Midbrain (tissue), 1 donor: ENCODE results near the gene AFF1.
"Not testable (repeated sequence)": the region's sequence is repeated elsewhere in the genome, so short reads cannot be mapped to it uniquely, and the experiment has no call there.

ENCODE experiments used
- DNase-seq: peaks from one replicate; lab custom pipeline; 2025; lab: John Stamatoyannopoulos, UW

AFF1 gene

DNA sequence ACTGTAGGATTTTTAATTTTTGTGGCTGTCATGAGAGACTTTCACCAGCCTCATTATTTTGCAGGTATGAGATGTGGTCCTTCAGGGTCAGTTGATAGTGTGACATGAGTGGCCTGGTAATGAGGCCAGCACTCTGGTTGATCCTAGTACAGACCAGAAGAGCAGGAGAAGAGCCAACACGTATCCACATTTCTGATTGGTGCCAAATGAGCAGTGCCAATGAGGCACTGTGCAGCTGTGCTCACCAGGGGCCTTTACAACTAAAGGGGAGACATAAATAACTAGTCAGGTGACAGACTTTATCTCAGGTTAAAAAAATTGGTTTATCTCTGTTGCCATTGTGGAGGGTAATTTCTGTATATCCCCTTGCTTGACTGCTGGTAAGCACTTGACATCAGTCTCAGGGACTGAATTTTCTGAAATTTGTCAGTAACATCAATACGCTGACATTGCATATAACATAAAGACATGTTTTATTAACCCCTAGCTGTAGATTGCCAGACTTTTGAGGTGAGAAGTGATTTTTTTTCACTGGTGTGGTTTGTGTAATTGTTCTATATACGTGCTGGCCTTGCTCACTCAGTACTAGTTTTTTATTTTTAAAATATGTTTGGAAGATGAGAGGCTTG is 101.2 kb downstream of the AFF1 start:
- peak; percentile 29 for DNase-seq

DNA sequence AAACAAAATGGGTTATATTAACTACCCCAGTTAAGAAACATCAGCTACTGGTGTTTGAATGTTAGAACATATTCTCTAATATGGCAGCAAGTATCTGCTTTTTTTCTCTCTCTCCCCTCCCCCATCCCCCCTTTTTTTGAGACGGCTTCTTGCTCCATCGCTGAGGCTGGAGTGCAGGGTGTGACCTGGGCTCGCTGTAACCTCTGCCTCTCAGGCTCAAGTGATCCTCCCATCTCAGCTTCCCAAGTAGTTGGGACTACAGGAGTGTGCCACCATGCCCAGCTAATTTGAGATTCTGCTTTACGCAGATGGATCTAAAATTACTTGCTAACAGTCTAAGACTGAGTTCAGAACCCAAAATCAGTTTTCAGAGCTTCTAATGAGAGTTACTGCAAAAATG is 101.9 kb downstream of the AFF1 start:
- DNase-seq, result no peak

DNA sequence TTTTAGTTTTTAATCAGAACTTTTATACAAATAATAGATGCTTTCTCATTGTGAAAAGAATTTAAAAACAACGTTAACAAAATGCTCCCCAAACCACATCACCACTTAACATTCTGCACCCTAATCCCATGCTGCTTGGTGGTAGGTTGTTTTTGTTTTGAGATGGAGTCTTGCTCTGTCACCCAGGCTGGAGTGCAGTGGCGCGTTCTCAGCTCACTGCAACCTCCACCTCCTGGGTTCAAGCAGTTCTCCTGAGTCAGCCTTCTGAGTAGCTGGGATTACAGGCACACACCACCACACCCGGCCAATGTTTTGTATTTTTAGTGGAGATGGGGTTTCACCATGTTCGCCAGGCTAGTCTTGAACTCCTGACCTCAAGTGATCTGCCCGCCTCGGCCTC is 102.4 kb downstream of the AFF1 start:
- DNase-seq, result not testable (repeated sequence)

DNA sequence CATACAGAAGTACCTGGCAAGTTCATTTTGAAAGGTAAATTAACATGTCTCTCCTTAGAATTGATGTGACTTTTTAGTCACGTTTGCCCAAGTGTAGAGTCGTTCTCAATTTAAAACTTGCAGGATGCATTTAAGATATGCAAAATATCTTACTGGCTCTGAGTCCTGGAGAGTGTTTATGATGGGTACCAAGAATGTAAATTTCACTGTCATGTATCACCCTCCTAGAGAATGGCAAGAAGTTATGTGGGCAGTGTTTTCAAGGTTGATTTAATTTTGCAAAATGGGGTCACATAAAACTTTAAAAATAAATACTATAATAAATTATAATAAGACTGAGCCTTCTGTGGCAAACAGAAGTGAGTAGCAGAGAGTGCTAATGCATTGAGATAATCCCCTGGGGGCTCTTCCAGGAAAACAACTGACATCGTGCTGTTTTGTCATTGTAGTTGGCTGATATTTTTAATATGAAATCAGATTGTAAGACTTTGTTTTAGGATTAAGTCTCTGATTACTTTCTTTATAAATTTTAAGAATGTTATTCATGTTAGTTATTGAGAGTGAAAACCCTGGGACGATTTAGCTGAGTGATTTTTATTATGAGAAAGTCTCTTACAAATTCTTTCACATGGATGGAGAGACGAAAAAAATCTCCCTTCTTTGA is 103.0 kb downstream of the AFF1 start:
- no peak for DNase-seq

DNA sequence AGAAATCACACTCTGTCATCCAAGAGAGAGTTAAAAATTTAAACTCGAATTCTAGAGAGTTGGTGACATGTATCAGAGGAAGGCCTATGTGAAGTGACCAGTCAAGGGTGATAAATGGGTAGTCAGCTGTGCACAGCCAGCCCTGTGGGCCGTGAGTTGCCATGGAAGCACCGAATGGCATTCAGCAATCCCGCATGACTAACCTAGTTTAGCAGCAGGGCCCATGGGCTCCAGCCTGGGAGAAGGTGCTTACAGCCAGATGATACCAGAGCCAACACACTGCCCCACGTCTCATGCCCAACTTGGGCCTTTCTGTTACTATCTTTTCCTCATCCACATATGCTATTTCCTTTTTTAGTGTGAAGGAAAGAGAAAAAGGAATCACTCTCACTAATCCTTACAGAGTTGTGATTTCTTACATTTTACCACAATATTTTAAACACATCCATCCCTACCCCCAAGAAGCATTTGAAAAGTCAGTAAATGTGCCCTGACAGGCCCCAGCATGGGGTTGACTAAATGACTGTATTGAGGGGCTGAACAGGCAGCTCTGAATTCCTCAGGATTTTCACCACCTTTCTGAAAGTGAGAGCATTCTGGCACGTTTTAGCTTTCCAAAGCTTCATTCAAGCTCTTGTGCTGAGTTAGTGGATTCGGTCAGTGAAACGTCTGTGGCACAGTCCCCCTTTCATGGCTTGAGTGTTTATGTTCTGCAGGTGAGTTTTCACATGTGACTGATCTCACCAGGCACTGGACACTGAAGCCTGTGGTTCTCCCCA is 104.2 kb downstream of the AFF1 start:
- DNase-seq, result peak; percentile 55

DNA sequence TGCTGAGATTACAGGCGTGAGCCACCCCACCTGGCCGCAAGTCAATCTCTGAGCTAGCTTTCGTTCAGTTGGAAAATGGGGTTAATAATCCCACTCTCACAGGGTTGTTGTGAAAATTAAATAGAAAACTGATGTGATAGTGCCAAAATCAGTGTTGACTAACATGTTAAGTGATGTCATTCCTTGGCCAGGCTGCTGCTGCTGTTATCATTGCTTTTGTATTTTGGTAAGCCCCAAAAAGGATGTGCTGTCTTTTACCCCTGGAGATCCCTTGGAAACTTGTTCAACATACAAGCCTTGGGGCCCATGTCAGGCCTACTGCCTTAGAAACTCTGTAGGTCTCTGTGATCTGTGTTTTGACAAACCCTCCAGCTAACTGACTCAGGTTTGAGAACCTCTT is 106.3 kb downstream of the AFF1 start:
- no peak for DNase-seq

DNA sequence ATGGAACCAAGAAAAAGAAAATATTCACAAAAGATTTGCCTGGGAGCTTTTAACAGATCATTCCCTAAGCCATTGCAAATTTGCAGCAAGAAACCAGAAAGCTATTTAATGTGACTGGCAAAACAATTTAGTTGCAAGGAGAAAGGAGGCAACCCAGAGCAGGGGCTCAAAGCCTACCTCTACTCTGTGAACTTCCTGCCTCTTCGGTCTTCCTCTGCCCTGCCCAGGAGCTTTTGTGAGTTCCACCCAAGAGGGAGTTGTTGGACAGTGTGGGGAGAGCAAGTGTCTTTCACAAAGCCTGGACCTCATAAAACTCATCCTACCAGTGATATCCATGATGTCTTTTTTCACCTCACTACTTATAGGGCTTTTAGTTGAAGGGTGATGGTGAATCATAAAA is 107.4 kb downstream of the AFF1 start:
- DNase-seq, result no peak

DNA sequence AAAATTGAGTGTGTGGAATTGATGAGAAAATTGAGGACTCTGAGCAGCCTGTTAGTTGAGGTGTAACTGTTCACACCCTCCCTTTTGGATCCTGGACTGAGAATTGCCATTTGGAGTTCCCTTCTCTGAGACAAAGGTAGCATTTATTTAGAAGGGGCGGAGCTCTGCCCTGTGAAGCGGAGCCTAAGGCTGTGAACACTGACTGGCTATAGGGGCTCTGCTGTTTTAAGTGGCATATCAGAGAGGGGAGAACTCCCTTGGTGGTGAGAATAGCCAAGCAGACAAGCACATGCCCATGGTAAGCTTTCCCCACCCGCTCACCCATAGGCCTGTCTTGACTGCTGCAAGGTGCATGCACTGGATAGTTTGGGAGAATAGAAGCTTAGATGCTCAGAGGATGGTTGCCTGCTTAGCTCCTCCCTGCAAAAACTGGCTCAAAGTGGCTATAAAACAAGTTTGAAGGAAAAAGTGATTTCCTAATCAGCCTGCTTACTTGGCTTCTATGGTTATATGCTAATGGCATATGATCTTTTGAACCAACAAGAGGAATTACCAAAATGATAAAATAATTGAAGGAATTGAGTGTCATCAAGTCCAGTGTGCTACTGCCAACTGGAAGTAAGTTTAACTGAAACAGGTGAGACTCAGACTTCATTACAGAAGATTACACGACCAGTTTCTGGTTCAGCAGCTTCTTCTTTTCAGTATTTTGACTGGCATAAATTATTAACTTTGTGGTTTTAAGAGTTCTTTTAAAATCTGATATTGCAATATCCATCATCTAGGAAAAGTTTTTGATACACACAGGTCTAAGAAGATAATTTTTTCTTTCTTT is 108.4 kb downstream of the AFF1 start:
- DNase-seq, result no peak

DNA sequence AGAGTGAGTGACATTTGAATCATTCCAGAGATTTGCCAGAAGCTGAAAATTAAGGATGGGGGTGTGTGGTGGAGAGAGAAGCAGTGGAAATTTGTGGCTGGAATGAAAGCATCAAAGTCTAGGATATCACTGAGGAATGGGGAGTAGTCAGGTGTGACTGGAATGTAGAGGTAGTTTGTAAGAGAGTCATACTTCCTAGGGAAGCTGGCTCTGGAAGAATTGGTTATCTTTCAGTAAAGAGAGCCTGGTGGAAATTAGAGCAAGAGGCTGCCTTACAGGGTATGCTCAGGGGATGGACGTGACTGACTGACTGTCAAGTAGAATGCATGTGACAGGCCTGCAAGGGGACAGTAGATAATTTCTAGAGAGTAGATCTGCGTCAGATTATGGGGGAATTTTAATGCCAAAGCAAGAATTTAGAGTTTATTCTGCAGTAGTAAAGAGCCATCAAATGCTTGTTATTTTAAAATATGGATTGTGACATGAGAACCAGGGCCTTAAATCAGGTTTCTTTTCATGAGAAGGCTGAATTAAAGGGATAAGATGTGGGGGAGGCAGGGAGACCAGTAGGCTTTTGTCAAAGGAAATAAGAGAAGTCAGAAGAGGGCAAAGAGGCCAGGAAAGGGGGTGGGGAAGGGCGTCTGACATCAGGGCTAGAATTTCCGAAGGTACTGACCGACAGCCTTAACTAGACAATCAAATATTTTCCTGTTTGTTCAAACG is 109.9 kb downstream of the AFF1 start:
- no peak for DNase-seq

DNA sequence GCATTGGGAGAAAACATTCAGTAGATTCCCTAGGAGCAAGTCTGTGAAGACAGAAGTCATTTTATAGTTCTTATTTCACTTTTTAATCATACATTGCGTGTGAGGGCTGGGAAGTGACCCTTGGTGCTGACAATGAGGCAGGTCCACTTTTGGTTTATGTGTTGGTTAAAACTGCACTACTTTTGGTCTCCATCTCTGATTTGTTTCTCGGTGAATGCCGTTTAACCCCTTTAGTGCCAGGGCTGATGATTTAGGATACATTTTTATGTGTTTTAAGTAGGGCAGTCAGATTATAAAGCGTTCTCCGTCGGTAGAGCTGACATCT is 110.4 kb downstream of the AFF1 start:
- DNase-seq, result no peak

DNA sequence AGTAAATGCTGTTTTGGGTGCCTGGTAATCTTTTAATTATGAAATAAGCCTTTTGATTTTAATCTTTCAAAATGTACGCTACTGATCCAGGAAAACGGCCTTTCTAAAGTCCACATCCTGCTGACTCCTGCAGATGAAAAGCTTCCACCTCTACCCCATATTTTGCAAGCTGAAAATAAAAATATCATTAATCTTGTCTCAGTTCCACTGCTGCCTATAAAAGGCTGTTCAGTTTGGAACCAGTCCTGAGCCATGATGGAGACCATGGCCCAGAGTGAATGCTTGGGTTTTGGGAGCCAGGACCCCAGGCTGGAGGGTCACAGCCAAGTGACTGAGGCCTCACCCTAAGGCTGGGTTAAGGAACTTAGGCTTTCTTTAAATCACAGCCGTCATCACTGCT is 110.8 kb downstream of the AFF1 start:
- no peak for DNase-seq

DNA sequence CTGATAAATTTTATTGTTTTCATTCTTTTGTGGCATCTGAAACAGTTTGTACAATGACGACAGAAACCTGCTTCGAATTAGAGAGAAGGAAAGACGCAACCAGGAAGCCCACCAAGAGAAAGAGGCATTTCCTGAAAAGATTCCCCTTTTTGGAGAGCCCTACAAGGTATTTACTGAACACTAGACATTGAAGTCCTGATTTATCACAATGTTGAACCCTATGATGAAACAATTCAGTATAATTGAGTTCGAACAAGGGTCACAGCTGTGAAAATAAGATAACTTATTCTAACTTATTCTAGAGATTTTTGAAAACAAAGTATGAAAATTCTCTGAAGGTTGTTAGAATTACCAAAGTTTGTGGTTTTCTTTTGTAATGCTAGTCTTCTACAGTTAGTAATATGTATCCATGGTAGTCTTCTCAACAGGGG is 111.3 kb downstream of the AFF1 start:
- DNase-seq, result no peak

DNA sequence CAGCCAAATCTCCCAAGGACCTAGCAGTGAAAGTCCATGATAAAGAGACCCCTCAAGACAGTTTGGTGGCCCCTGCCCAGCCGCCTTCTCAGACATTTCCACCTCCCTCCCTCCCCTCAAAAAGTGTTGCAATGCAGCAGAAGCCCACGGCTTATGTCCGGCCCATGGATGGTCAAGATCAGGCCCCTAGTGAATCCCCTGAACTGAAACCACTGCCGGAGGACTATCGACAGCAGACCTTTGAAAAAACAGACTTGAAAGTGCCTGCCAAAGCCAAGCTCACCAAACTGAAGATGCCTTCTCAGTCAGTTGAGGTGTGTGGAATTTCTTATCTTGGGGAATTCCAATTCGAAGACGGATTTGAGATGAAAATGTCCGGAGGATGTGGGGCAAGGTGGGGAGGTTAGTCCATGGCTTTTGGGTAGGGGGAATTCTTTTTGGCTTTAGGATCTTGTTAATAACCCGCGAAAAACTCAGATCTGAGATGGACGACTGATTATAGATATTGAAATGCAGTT is 112.5 kb downstream of the AFF1 start:
- no peak for DNase-seq

DNA sequence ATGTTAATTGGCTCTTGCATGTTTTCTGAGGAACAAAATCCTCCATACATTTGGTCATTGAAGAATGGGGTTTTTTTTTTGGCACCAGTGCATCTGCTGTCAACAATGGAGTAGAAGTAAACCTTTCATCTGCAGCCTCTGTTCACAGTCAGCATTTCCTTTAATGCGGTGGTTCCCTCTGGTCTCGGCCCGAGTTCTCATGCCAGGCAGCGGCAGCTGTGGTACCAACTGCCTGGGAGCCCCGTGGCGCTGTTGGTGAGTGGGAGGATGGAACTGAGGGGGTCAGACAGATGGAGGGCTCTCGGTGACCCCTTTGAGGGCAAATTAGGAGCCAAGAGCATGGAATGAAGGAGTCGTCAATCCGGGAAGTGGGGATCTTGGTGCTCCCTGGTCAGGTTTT is 114.7 kb downstream of the AFF1 start:
- peak; percentile 46 for DNase-seq

DNA sequence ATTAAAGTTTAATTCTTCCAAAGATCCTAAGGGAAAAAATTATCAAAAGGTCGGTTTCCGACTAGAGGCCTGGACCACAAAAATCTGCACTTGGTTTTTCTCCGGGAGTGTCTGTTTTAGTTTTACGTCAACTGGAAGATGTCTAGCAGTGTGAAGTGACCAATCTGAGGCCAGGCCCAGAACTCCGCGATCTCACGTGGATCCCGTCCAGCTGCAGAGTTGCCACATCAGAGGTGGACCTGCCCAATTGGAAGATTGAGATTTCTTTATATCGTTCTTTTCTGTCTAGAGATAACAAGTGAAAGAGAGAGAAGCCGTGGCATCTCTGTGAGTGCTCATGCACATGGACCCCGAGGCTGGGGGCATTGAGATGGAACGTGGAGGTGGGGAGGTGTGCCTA is 115.8 kb downstream of the AFF1 start:
- DNase-seq, result no peak

DNA sequence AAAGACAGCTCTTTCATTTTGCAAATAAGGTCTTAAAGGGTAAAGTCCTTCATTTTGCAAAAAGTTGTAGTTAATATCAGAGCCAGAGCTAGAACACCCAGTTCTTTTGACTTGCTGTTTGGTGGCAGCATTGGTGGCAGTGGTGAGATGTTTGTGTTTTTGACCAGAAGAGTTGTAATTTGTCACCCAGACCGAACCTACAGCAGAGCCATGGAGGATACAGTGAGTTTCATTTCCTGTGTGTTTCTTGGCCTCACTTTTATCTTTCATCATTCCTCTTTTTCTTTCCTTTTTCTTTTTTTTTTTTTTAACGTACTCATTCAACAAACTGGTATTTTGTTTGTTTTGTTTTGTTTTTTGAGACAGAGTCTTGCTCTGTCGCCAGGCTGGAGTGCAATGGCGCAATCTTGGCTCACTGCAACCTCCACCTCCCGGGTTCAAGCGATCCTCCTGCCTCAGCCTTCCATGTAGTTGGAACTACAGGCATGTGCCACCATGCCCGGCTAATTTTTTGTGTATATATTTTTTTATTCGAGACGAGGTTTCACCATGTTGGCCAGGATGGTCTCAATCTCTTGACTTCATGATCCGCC is 116.4 kb downstream of the AFF1 start:
- no peak for DNase-seq

DNA sequence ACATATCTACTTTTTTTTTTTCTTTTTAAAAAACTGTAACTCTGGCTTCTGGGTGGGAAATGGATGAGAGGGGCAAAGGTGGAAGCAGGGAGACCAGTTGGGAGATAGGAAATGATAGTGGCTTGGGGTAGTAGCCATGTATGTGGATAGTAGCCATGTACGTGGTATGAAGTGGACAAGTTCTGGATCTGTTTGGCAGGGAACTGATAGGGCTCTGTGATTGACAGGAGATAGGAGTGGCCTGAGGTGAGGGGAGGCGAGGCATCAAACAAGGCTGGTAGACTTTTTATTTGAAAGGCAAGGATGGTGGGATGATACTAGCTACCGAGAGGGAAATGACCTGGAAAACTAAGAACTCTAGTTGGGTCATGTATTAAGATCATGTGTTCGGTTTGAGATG is 117.8 kb downstream of the AFF1 start:
- DNase-seq, result no peak

DNA sequence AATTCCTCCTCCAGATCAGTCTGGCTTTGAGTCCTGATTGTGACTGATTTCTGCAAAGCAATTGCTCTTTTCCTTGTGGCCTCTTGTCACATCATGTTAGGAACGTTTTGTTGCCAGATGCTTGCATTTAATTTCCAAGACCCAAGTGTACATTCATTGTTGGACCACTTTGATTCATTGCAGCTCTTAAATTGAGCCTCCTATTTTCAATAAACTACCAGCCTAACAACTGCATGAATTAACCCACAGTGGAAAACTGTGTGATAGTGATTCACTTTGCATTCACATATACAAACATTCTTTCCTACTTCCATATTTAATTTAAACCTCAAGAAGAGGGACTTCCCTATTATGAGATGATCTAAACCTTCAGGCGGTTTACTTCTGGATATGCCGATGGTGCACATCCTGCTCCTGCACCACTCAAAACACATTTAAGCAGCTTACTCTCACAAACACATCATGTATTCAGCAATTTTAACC is 118.4 kb downstream of the AFF1 start:
- DNase-seq, result no peak

DNA sequence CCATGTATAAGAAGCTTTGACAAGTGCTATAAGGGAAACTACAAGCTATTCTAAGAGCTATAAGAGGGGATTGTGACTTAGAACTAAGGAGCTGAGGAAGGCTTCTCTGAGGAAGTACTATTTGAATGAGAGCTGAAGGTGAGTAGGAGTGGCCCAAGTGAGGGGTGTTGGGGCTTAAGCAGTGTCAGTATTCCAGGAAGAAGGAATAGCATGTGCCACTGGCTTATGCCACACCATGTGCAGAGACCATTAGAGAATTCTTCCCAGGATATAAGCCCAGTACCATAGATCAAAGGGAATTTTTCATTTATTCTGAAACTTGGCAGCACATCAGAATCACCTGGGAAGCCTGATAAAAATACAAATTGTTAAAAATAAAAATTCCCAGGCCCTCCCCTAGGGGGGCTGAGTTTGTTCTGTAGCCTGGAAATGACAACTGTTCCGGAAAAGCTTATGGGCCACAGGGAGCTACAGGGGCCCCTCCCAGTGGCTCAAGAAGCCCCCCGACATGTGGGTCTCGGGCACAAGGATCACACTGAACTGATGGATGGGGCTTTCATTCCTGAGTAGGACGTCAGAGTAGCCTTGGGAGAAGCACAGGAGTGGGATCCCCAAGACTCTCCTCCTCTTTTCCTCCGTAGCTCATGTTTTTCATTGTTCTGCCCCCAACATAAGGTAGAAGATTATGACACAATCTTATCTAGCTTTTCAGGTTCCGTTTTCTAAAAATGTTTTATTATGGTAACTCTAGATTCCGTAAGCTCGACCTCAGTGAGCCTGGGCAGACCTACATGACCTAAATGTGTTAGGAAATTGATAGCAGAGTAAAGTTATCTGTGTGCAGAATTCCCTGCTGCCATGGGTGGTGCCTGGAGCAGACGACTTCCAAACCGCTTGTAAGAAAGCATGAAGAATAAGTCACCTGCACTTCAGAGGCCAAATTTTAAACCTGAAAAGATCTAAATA is 119.3 kb downstream of the AFF1 start:
- DNase-seq, result no peak

DNA sequence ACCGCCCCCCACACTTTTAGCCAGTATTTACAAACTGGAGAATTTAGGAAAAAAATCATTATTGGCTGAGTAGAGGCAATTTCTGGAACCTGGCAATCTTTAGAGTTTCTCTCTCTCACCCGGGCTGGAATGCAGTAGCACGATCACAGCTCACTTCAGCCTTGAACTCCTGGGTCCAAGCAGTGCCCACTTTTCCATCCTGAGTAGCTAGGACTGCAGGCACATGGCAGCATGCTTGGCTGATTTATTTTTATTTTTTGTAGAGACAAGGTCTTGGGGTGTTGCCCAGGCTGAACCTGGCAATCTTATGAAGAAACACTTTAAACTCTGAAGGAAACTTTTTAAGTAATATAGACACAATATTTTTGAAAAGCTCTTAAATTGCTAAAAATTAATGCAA is 120.1 kb downstream of the AFF1 start:
- peak; percentile 33 for DNase-seq
